Measurements from ENCODE around the gene SLC12A7.
"Not testable (repeated sequence)": the region's sequence is repeated elsewhere in the genome, so short reads cannot be mapped to it uniquely, and the experiment has no call there.

Gene SLC12A7

GRCh38 chr5:1076406-1076805 lies 35.5 kb downstream of the SLC12A7 start:
- no peak for DNase-seq

GRCh38 chr5:1075931-1076330 lies 35.9 kb downstream of the SLC12A7 start:
- no peak for DNase-seq

GRCh38 chr5:1075555-1075881 lies 36.3 kb downstream of the SLC12A7 start:
- no peak for DNase-seq

DNA sequence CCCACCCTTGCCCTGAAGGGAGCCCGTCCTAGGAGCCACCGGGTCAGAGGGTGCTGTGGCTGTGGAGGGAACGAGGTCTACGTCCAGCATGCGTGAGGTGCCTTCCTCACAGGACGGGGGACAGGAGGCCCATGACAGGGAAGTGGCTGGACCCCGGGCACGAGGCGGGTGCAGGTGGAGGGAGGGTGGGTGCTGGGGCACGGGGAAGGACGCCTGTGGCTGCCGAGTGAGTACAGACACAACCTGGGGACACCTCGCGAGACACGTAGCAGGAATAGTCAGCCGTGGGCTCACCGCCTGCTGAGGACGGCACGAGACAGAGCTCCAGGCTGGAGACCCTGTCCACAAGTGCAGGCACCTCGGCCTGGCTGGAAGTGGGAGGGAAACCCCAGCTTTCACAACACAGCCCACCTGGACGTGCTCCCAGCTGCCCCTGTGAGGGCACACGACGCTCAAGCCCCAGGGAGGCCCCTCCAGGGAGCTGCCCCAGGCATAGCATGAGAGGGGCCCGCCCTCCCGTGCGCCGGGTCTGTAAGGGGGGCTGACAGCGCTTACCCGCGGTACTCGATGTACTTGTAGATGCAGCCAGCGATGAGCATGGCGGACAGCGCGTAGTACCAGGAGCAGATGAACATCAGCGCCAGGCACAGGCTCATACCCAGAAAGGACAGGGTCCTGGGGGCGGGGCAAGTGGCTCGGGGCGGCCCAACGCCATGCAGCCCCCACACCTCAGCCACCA lies 36.9 kb downstream of the SLC12A7 start:
- DNase-seq: no peak

DNA sequence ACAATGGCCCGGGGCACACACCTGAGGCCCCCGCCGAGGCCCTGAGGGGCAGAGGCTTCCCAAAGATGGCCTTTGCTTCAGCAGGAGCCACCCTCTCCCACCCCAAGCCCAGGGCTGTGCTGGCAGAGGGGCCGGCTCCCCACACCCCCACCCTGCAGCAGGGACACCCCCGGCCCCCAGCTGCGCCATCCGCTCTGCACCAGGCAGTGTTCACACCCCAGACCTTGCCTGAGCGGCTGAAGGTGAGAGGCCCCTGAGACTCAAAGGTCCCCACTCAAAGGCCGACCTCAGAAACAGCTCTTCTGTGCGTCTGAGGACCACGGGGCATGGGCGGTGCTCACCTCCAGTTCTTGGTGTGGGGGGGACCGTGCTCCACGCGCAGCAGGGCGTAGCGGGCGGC lies 37.6 kb downstream of the SLC12A7 start:
- DNase-seq: no peak

- no peak for DNase-seq
Observed at GRCh38 chr5:1073239-1074102, 38.4 kb downstream of the SLC12A7 start.

DNA sequence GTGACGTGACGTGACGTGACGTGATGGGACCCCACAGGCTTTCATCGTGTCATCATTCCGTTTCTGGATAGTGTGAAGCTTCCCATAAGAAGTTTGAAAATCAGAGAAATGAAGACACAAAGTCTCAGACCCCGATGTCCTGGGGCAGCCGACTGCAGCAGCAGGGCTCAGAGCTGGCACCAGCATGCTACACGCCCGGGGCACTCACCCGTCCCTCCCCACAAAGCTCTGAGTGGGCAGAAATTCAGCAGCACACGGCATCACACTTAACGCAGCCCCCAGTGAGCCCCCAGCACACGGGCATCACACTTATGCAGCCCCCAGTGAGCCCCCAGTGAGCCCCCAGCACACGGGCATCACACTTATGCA lies 42.2 kb downstream of the SLC12A7 start:
- no peak for DNase-seq

- no peak for DNase-seq
Observed at GRCh38 chr5:1068895-1069719, 42.8 kb downstream of the SLC12A7 start.

- no peak for DNase-seq
Observed at GRCh38 chr5:1068204-1068894, 43.5 kb downstream of the SLC12A7 start.

DNA sequence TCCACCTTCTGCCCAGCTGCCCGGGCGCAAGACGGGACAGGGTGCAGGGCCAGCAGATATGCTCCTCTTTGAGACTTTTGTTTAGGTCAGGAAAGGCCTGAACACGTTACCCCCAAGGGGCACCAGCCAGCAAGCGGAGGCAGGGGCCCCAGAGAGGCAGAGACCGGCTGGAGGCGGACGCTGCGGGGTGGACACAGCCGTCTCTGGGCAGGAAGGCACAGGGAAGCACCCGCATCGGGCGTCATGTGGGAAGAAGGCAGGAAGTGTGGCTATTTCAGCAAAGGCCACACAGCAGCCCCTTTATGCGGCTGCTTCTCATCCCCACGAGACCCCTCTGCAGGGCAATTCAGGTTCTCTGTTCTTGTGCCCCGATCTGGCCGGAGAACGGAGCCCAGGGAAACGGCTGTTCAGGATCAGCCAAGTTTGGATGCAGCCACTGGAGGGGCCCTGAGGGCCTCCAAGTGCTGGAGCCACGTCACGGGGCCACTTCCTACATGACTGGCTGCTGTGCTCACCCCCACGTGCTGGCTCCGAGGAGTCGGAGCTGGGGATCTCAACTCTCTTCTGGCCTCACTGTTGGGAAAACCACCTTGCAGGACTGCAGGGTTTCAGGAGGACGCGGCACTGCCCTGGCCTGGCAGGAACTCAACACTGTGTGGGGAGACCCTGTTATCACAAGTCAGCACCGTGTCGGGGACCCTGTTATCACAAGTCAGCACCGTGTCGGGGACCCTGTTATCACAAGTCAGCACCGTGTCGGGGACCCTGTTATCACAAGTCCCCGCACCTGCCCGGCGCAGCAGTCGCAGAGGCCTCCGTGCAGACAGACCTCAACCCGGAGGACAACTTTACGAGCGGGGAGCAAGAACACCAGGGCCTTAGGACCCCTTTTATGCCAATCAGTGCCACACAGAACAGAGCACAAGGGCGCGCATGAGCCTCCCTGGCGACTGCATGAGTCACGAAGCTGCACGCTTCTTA lies 44.4 kb downstream of the SLC12A7 start:
- DNase-seq: no peak

- DNase-seq: no peak
Observed at GRCh38 chr5:1066676-1067075, 45.2 kb downstream of the SLC12A7 start.

- no peak for DNase-seq
Observed at GRCh38 chr5:1065891-1066650, 45.8 kb downstream of the SLC12A7 start.

- no peak for DNase-seq
Observed at GRCh38 chr5:1065143-1065750, 46.6 kb downstream of the SLC12A7 start.

DNA sequence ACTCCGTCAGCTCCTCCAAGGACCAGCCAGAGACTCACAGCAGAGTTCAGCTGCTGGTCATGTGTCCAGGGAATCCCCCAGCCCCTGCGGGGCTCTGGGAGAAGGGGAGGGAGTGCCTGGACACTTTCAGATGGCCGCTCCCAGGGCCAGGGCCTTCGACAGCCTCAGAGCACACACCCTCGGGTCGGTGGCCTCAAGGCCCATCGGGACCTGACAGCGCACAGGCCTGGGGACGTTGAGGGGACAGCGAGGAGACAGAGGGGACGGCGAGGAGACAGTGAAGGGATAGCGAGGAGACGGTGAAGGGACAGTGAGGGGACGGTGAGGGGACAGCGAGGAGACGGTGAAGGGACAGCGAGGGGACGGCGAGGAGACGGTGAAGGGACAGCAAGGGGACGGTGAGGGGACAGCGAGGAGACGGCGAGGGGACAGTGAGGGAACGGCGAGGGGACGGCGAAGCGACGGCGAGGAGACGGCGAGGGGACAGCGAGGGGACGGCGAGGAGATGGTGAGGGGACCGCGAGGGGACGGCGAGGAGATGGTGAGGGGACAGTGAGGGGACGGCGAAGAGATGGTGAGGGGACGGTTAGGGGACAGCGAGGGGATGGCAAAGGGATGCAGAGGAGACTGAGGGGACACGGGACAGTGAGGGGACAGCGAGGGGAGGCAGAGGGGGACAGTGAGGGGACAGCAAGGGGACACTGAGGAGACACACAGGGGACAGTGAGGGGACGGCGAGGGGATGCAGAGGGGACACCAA lies 47.3 kb downstream of the SLC12A7 start:
- no peak for DNase-seq

DNA sequence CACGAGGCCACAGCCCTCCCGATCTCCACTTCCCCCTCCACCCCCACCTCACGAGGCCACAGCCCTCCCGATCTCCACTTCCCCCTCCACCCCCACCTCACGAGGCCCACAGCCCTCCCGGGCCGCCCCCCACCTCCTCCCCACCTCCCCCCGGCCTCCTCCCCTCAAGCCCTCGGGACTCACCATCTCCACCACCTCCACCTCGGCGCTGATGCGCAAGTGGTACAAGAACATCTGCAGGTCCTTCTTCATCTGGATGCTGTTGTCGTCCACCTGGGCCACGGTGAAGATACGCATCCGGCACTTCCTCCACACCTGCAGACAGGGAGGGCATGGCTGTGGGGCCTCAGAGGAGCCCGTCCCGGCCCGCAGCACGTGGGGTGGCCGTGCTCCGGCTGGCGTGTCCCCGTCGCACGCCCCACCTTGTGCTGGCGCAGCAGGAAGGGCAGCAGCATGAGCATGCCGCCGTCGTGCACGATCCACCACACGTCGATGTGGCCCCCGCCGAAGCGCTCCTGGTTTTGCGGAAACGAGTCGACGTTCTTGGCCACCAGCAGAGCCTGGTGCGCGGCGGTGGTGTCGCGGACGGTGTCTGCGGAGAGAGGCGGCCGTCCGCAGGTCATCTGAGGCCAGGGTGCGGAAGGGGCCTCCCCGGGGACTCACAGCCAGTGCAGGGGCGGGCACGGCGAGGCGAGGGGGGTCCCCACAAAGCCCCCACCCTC lies 48.0 kb downstream of the SLC12A7 start:
- no peak for DNase-seq

GRCh38 chr5:1062761-1063568 lies 48.9 kb downstream of the SLC12A7 start:
- DNase-seq: no peak

- no peak for DNase-seq
Observed at GRCh38 chr5:1061916-1062315, 49.9 kb downstream of the SLC12A7 start.

DNA sequence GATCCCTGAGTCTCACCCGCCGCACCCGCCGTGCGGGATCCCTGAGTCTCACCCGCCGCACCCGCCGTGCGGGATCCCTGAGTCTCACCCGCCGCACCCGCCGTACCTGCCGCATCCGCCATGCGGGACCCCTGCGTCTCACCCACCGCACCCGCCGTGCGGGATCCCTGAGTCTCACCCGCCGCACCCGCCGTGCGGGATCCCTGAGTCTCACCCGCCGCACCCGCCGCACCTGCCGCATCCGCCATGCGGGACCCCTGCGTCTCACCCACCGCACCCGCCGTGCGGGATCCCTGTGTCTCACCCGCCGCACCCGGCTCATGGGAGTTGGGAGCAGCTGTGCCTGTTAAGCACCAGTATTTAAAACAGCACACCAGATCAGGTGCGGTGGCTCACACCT lies 50.6 kb downstream of the SLC12A7 start:
- DNase-seq: not testable (repeated sequence)

Data from activated T-cell treated with anti-CD3 and anti-CD28 coated beads, Interleukin-2, amount 50 U/mL, for 48 hours (primary cell).